H1 (cell line): ENCODE data around the gene LHB. TPM values are rescaled to one million over a fixed set of nuclear protein-coding genes. Genes with fewer than 3 reads are reported as not detected.

Source experiments
- CTCF ChIA-PET: fragments of 300-600 bp; sonication (Branson Sonifier 250); formaldehyde crosslinking; loops from one replicate; lab custom pipeline; 2021; ENCODE audit not compliant: partially characterized antibody; lab: Charles Lee
- POLR2A ChIA-PET: fragments of 300-600 bp; sonication (Branson Sonifier 250); formaldehyde crosslinking; loops from one replicate; lab custom pipeline; 2021; ENCODE audit warnings: inconsistent platforms; ENCODE audit not compliant: partially characterized antibody; lab: Charles Lee
- DNase-seq, 2 experiments: peaks; one replicate each; pipeline versions ENCODE4 v3.0.0 to v3.0.0-alpha.2; 2010 to 2022; ENCODE audit warnings: low spot score in 2 of 2, low read depth in 1 of 2, mixed read lengths in 1 of 2
- FAIRE-seq: peaks from 2 replicates; lab custom pipeline; 2011; peaks lifted over from hg19 to GRCh38; lab: Jason Lieb, UNC
- H2AFZ ChIP-seq: 2 replicates; pipeline ENCODE4 v1.8.1; 2012; ENCODE audit warnings: low read length, inconsistent platforms
- H2AK5ac ChIP-seq: 2 replicates; pipeline ENCODE4 v1.6.1; 2013; ENCODE audit warnings: low read depth, low read length
- H2BK120ac ChIP-seq: replicated peaks from 2 replicates; pipeline ENCODE3; 2013; ENCODE audit warnings: low read depth, low read length, inconsistent platforms
- H2BK12ac ChIP-seq: 2 replicates; pipeline ENCODE4 v1.6.1; 2013; ENCODE audit warnings: low read depth, low read length
- H2BK15ac ChIP-seq: 2 replicates; pipeline ENCODE4 v1.6.1; 2013; ENCODE audit warnings: low read length
- H2BK20ac ChIP-seq: 2 replicates; pipeline ENCODE4 v1.6.1; 2013; ENCODE audit warnings: low read length
- H2BK5ac ChIP-seq: 2 replicates; pipeline ENCODE4 v1.6.1; 2013; ENCODE audit warnings: low read depth, low read length
- H3K14ac ChIP-seq: 2 replicates; pipeline ENCODE4 v1.6.1; 2013; ENCODE audit warnings: inconsistent platforms; ENCODE audit not compliant: insufficient read length
- H3K18ac ChIP-seq: 2 replicates; pipeline ENCODE4 v1.6.1; 2013; ENCODE audit warnings: low read length; ENCODE audit errors: extremely low read depth
- H3K23ac ChIP-seq: 2 replicates; pipeline ENCODE4 v1.6.1; 2013; ENCODE audit warnings: inconsistent platforms; ENCODE audit not compliant: insufficient read length
- H3K23me2 ChIP-seq: 2 replicates; pipeline ENCODE4 v1.6.1; 2013; ENCODE audit warnings: low read depth, low read length
- H3K27ac ChIP-seq: 2 replicates; pipeline ENCODE4 v1.6.1; 2011; ENCODE audit warnings: low read depth, low read length, inconsistent platforms
- H3K27me3 ChIP-seq, 4 experiments: replicated peaks in 1 of 4; 1 replicate in 1 of 4; 2 replicates in 3 of 4; pipeline versions ENCODE4 v1.6.1 to v1.8.1; 2011 to 2013; ENCODE audit warnings: low read length in 3 of 4, mild to moderate bottlenecking in 3 of 4, inconsistent platforms in 2 of 4, mixed read lengths in 2 of 4, moderate library complexity in 1 of 4; ENCODE audit not compliant: control insufficient read depth in 3 of 4, insufficient read depth in 3 of 4; ENCODE audit errors: extremely low read depth in 1 of 4
- H3K36me3 ChIP-seq, 4 experiments: 2 replicates each; pipeline versions ENCODE4 v1.6.1 to v1.8.1; 2011 to 2013; ENCODE audit warnings: mild to moderate bottlenecking in 4 of 4, low read length in 3 of 4, moderate library complexity in 2 of 4, control low read depth in 1 of 4, inconsistent platforms in 1 of 4; ENCODE audit not compliant: insufficient read depth in 4 of 4, control insufficient read depth in 2 of 4
- H3K4ac ChIP-seq: replicated peaks from 2 replicates; pipeline ENCODE3; 2013; ENCODE audit warnings: low read length, low read depth, mixed read lengths, inconsistent platforms; ENCODE audit not compliant: insufficient read length
- H3K4me1 ChIP-seq, 4 experiments: replicated peaks in 1 of 4; 1 replicate in 1 of 4; 2 replicates in 3 of 4; pipeline versions ENCODE4 v1.6.1 to v1.8.1; 2011 to 2013; ENCODE audit warnings: low read length in 3 of 4, inconsistent platforms in 2 of 4, mixed read lengths in 1 of 4; ENCODE audit not compliant: insufficient read depth in 4 of 4, control insufficient read depth in 3 of 4
- H3K4me2 ChIP-seq, 2 experiments: 2 replicates each; pipeline versions ENCODE4 v1.6.1 to v1.8.1; 2011 to 2013; ENCODE audit warnings: low read depth in 2 of 2, low read length in 2 of 2, control low read depth in 1 of 2, inconsistent platforms in 1 of 2, mild to moderate bottlenecking in 1 of 2; ENCODE audit not compliant: insufficient read depth in 1 of 2
- H3K4me3 ChIP-seq, 4 experiments: fragments of 200-600, 300-600 bp in 1 of 4; sonication (generic), shearing (Covaris generic), sonication (Bioruptor Twin) in 1 of 4; 2 replicates each; pipeline versions ENCODE4 v1.5.1 to v1.8.1; 2011 to 2016; ENCODE audit warnings: low read length in 4 of 4, low read depth in 3 of 4, control low read depth in 2 of 4, inconsistent platforms in 2 of 4, mild to moderate bottlenecking in 2 of 4, mixed read lengths in 1 of 4, moderate library complexity in 1 of 4; ENCODE audit not compliant: insufficient read depth in 2 of 4; ENCODE audit errors: extremely low read depth in 1 of 4
- H3K56ac ChIP-seq: replicated peaks from 2 replicates; pipeline ENCODE3; 2013; ENCODE audit warnings: low read depth, mild to moderate bottlenecking, mixed read lengths, low read length, inconsistent platforms; ENCODE audit not compliant: insufficient read length
- H3K79me1 ChIP-seq: 2 replicates; pipeline ENCODE4 v1.6.1; 2013; ENCODE audit warnings: low read depth, low read length, control low read depth
- H3K79me2 ChIP-seq, 2 experiments: 2 replicates each; pipeline versions ENCODE4 v1.6.1 to v1.8.1; 2012 to 2013; ENCODE audit warnings: low read length in 2 of 2, mild to moderate bottlenecking in 2 of 2, inconsistent platforms in 1 of 2; ENCODE audit not compliant: insufficient read depth in 2 of 2, control insufficient read depth in 1 of 2
- H3K9ac ChIP-seq, 4 experiments: replicated peaks in 1 of 4; 1 replicate in 1 of 4; 2 replicates in 3 of 4; pipeline versions ENCODE4 v1.6.1 to v1.8.1; 2011 to 2013; ENCODE audit warnings: low read depth in 3 of 4, low read length in 3 of 4, control low read depth in 2 of 4, mild to moderate bottlenecking in 2 of 4, moderate library complexity in 2 of 4, inconsistent platforms in 1 of 4; ENCODE audit errors: extremely low read depth in 1 of 4
- H3K9me3 ChIP-seq, 2 experiments: 2 replicates each; pipeline versions ENCODE4 v1.6.1 to v1.8.1; 2012 to 2013; ENCODE audit warnings: mild to moderate bottlenecking in 2 of 2, moderate library complexity in 2 of 2, control low read depth in 1 of 2, inconsistent platforms in 1 of 2, low read depth in 1 of 2, low read length in 1 of 2, mixed read lengths in 1 of 2; ENCODE audit not compliant: insufficient read depth in 2 of 2
- H4K20me1 ChIP-seq, 2 experiments: replicated peaks in 1 of 2; 2 replicates each; pipeline versions ENCODE3 to v1.8.1; 2011 to 2013; ENCODE audit warnings: inconsistent platforms in 2 of 2, low read length in 2 of 2, mild to moderate bottlenecking in 1 of 2; ENCODE audit not compliant: insufficient read depth in 2 of 2, control insufficient read depth in 1 of 2
- H4K5ac ChIP-seq: 2 replicates; pipeline ENCODE4 v1.6.1; 2013; ENCODE audit warnings: low read length, low read depth, mixed read lengths, inconsistent platforms; ENCODE audit not compliant: insufficient read length
- H4K8ac ChIP-seq: 2 replicates; pipeline ENCODE4 v1.8.0; 2013; ENCODE audit warnings: mild to moderate bottlenecking, moderate library complexity, low read length, inconsistent platforms; ENCODE audit not compliant: insufficient read depth; ENCODE audit errors: extremely low read depth
- H4K91ac ChIP-seq: replicated peaks from 2 replicates; pipeline ENCODE3; 2013; ENCODE audit warnings: low read length, mixed read lengths, inconsistent platforms; ENCODE audit not compliant: insufficient read length
- BCL11A ChIP-seq, 2 experiments: IDR thresholded peaks; one replicate each; pipeline ENCODE4 v1.6.1; 2011; ENCODE audit warnings: low read depth in 2 of 2, low read length in 2 of 2, mild to moderate bottlenecking in 2 of 2
- CHD1 ChIP-seq: IDR thresholded peaks from 2 replicates; pipeline ENCODE4 v1.6.1; 2012; ENCODE audit warnings: low read depth, low read length, improper control_type of control experiment
- CHD2 ChIP-seq: IDR thresholded peaks from 2 replicates; pipeline ENCODE4 v1.6.1; 2012; ENCODE audit warnings: low read length, improper control_type of control experiment
- GABPA ChIP-seq: IDR thresholded peaks from 2 replicates; pipeline ENCODE4 v1.6.1; 2011; ENCODE audit warnings: mild to moderate bottlenecking, low read length, moderate library complexity, borderline replicate concordance; ENCODE audit not compliant: insufficient read depth
- MAFK ChIP-seq: IDR thresholded peaks from 2 replicates; pipeline ENCODE4 v1.6.1; 2012; ENCODE audit warnings: low read depth, mild to moderate bottlenecking, improper control_type of control experiment, low read length
- POLR2AphosphoS5 ChIP-seq: IDR thresholded peaks from 2 replicates; pipeline ENCODE4 v1.6.1; 2011; ENCODE audit warnings: low read depth, low read length
- RNF2 ChIP-seq: fragments of 200-900, 300-1000 bp; sonication (generic); IDR thresholded peaks from 2 replicates; pipeline ENCODE4 v1.7.1; 2016; ENCODE audit warnings: borderline replicate concordance, low read depth, mild to moderate bottlenecking, antibody characterized with exemption, low read length; ENCODE audit not compliant: poor library complexity, severe bottlenecking; ENCODE audit errors: missing control alignments
- SIN3A ChIP-seq, 2 experiments: IDR thresholded peaks in 1 of 2; conservative IDR thresholded peaks in 1 of 2; 2 replicates each; pipeline ENCODE4 v1.6.1; 2011 to 2012; ENCODE audit warnings: low read length in 2 of 2, improper control_type of control experiment in 1 of 2, low read depth in 1 of 2, mild to moderate bottlenecking in 1 of 2
- SUZ12 ChIP-seq: fragments of 200-600 bp; sonication (generic); IDR thresholded peaks from 2 replicates; pipeline ENCODE4 v1.6.1; 2012; ENCODE audit warnings: mild to moderate bottlenecking, inconsistent platforms, low read length, moderate library complexity, mixed read lengths
- TAF1 ChIP-seq: IDR thresholded peaks from 2 replicates; pipeline ENCODE4 v1.6.1; 2011; ENCODE audit warnings: mild to moderate bottlenecking, low read depth, low read length
- TAF7 ChIP-seq: optimal IDR thresholded peaks from 2 replicates; pipeline ENCODE3; 2011; ENCODE audit warnings: low read depth, mild to moderate bottlenecking, inconsistent platforms, low read length, moderate library complexity, borderline replicate concordance
- WGBS, 2 experiments: shearing (Covaris generic) in 1 of 2; methylation state at CpG; one replicate each; pipeline versions ENCODE4 v1.1.6 to v1.1.7; 2013 to 2015; ENCODE audit warnings: low lambda C conversion rate in 2 of 2, mixed read lengths in 2 of 2, inconsistent platforms in 1 of 2, low coverage in 1 of 2, missing lambda C conversion rate in 1 of 2; ENCODE audit not compliant: insufficient replicate concordance in 2 of 2, insufficient coverage in 1 of 2, insufficient read length in 1 of 2; ENCODE audit errors: extremely low coverage in 1 of 2, missing lambda C conversion rate in 1 of 2; 5-methylcytosine and 5-hydroxymethylcytosine counted together
- polyA plus RNA-seq, 7 experiments: library from polyadenylated mRNA; depleted of rRNA in 3 of 7; stranded (reverse) in 5 of 7; unstranded in 2 of 7; fragments of >200 nt in 5 of 7; fragments of 200-250 nt in 2 of 7; gene quantifications; 1 replicate in 5 of 7; 2 replicates in 1 of 7; 4 replicates in 1 of 7; pipeline versions ENCODE4 v1.2.1 to v1.2.3, GENCODE V29; 2011 to 2013; ENCODE audit warnings: missing spikeins in 2 of 7, mixed read lengths in 2 of 7
- total RNA-seq: library from RNA; stranded (reverse); fragmentation: NEBNext Ultra II Directional; extraction: Animal tissue kit (Norgen Biotek cat#: 25700); gene quantifications from 2 replicates; pipeline ENCODE4 v1.2.1, GENCODE V29; 2021
- TF ChIP-seq, protein P1 (sequence below): IDR thresholded peaks from 2 replicates; pipeline ENCODE4 v1.6.1; 2011; ENCODE audit warnings: low read depth, mild to moderate bottlenecking, low read length; ENCODE audit not compliant: insufficient read depth

The LHB gene
- total and polyA plus RNA-seq, 2 of the 8 experiments (the other 6 are each of a cell fraction or from before 2014, with no cell fraction given), result 0.53 TPM; not detected in 1

DNA sequence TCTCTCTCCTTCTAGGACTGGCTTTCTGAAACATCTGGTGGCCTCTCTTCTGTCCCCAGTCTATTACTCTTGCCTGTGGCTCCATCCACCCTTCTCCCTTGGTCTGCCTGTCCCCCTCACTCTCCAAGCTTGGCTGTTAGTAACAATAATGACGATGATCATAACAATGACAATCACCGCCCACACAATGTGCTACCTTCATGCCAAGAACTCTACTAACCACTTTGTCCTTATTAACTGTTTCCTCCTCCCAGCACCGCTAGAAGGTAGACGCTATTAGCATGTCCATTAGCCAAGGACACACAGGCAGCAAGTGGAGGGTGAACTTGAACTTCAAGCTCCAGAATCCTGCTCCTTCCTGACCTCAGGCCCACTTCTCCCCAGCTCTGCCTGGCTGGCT is 26.5 kb downstream of the LHB start:
- Histone ChIP-seq H3K9ac (no peak overlapping the region), H3K56ac (no peak overlapping the region), H3K27ac (no peak overlapping the region), H3K79me1 (peaks cover 13% of the 10 kb centered on the region), H2AK5ac (no peak overlapping the region; the same call in 1 of the 2 replicates), H2AFZ (no peak overlapping the region), H2BK120ac (no peak overlapping the region), H4K91ac (no peak overlapping the region), H2BK15ac (no peak overlapping the region), H3K18ac (no peak overlapping the region), H3K23ac (no peak overlapping the region), H3K4me2 (no peak overlapping the region; a peak in 1 of 4 replicates), H4K8ac (no peak overlapping the region), H2BK5ac (no peak overlapping the region), H3K4ac (no peak overlapping the region), H3K14ac (no peak overlapping the region), H2BK12ac (no peak overlapping the region), H3K4me3 (no peak overlapping the region), H2BK20ac (no peak overlapping the region), H3K23me2 (peaks cover 8% of the 10 kb centered on the region; the same call in 1 of the 2 replicates), H3K4me1 (peaks cover 0 to 3% (median 0%) of the 10 kb centered on the region in 4 experiments; a peak in 2 of 7 replicates), H3K9me3 (no peaks in the 10 kb centered on the region), H3K79me2 (peaks cover 11 to 21% of the 10 kb centered on the region in 2 experiments; a peak in 3 of 4 replicates), H4K5ac (no peak overlapping the region), H3K36me3 (peaks cover 0 to 16% (median 6%) of the 10 kb centered on the region in 4 experiments; a peak in 5 of 8 replicates), H4K20me1 (peaks cover 0 to 13% of the 10 kb centered on the region in 2 experiments), H3K27me3 (no peaks in the 10 kb centered on the region)
- POLR2A ChIA-PET, result interaction anchor here (4.4 kb wide), 1 partner anchor 25 kb away, joined by 37 read pairs; the partner anchor contains the start of gene FTL
- DNase-seq (no peak), FAIRE-seq (no peak)
- no peak for TF ChIP-seq CHD2
- no peak for TF ChIP-seq SIN3A (conservative IDR thresholded peaks at IDR 0.05 in 1 of 2, IDR thresholded peaks at IDR 0.05 in 1 of 2; ENCODE audit: low read depth in 1 of 2, low read length in 2 of 2)
- TF ChIP-seq CHD1, result no peak
- no peak for TF ChIP-seq POLR2AphosphoS5
- no peak for TF ChIP-seq GABPA
- no peak for TF ChIP-seq TAF1
- TF ChIP-seq SUZ12, result no peak
- no peak for TF ChIP-seq TAF7
- TF ChIP-seq BCL11A (IDR thresholded peaks at IDR 0.05; ENCODE audit: low read depth in 2 of 2, low read length in 2 of 2), result no peak
- no peak for TF ChIP-seq MAFK
- no peak for TF ChIP-seq RNF2
- TF ChIP-seq, protein P1, sequence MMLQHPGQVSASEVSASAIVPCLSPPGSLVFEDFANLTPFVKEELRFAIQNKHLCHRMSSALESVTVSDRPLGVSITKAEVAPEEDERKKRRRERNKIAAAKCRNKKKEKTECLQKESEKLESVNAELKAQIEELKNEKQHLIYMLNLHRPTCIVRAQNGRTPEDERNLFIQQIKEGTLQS, result no peak
- 89% methylated on average over 4 of the region's 4 CpGs; no CpG with 5 or more reads in 1 of the 2 experiments for WGBS, 2 experiments
- CTCF ChIA-PET, result interaction anchor here (0.8 to 2.9 kb wide), 4 partner anchors 12 to 84 kb away, joined by 3 to 13 read pairs (median 3); no protein-coding TSS in a partner anchor
